ENCODE results near the gene PLAAT4.
"Not testable (repeated sequence)": the region's sequence is repeated elsewhere in the genome, so short reads cannot be mapped to it uniquely, and the experiment has no call there.

PLAAT4 gene

GRCh38 chr11:63564784-63565350, 28.3 kb downstream of the PLAAT4 start:
- DNase-seq (ENCODE audit: low read depth, low spot score): peak; percentile 58
- H3K27ac ChIP-seq: peak overlapping the region; percentile 94

DNA sequence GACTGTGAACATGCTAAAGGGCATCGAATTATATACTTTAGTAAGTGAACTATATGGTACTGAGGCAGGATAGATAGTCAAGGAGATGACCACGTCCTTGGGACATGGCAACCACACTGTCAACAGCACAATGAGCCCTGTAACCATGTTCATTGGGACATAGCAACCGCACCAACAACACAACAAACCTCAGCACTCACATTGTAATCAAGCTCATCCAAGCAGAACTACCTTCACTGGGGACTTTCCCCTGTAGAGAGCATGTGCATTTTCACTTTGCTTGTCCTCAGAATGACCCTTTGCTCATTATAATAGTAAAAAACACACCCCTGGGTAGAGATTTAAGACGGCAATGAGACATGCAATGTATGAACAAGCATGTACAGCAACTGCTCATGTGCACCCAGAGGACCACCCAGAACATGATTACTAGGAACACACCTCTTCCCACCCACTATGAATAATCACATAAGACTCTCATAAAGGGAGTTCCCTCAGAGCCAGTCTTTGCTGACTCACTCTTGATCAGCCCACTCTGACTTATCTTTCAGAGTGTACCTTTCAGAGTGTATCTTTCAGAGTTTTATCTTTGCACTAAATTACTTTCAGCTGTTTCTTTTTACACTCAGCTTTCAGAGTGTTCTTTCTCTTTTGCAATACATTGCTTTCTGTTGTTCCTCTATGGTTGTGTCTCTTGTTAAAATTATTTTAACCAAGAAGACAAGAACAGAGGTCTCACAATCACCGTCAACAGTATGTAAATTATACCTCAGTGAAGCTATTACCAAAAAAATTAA, 30.6 kb downstream of the PLAAT4 start:
- H3K27ac ChIP-seq: peak overlapping the region; percentile 94
- DNase-seq (ENCODE audit: low read depth, low spot score): peak; percentile 98

GRCh38 chr11:63569570-63569969, 33.0 kb downstream of the PLAAT4 start:
- DNase-seq (ENCODE audit: low read depth, low spot score): no peak

DNA sequence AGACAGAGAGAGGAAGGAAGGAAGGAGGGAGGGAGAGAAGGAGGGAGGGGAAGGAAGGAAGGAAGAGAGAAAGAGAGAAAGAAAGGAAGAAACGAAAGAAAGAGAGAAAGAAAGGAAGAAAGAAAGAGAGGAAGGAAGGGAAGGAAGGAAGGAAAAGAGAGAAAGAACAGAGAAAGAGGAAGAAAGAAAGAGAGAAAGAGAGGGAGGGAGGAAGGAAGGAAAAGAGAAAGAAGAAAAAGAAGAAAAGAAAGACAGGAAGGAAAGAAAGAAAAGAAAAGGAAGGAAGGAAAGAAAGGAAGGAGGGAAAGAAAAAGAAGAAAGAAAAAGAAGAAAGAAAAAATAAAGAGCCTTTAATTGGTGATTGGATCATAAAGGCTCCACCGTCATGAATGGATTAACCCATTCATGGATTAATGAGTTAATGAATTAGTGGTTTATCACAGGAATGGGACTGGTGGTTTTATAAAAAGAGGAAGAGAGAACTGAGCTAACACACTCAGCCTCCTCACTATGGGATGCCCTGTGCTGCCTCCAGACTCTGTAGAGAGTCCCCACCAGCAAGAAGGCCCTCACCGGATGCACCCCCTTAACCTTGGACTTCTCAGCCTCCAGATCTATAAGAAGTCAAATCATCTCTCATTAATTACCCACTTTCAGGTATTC, 35.5 kb downstream of the PLAAT4 start:
- no peak for DNase-seq (ENCODE audit: low read depth, low spot score)
- H3K27ac ChIP-seq: no peak overlapping the region

More at GRCh38 chr11:63569570-63569969, 33.0 kb downstream of the PLAAT4 start:
- H3K27ac ChIP-seq: no peak overlapping the region

- DNase-seq (ENCODE audit: low read depth, low spot score): no peak
- H3K27ac ChIP-seq: peak overlapping the region; percentile 51
Observed at GRCh38 chr11:63573881-63574855, 37.6 kb downstream of the PLAAT4 start.

GRCh38 chr11:63574856-63575602, 38.4 kb downstream of the PLAAT4 start:
- peak overlapping the region; percentile 51 for H3K27ac ChIP-seq
- no peak for DNase-seq (ENCODE audit: low read depth, low spot score)

GRCh38 chr11:63578882-63579281, 42.3 kb downstream of the PLAAT4 start:
- not testable (repeated sequence) for H3K27ac ChIP-seq; DNase-seq (ENCODE audit: low read depth, low spot score)

DNA sequence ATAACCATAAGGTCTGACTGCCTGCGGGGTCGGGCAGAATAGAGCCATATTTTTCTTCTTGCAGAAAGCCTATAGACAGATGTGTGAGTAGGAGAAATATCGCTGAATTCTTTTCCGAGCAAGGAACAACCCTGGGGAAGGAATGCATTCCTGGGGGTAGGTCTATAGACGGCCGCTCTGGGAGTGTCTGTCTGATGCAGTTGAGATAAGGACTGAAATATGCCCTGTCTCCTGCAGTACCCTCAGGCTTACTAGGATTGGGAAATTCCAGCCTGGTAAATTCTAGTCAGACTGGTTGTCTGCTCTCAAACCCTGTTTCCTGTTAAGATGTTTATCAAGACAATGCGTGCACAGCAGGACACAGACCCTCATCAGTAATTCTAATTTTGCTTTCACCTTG, 44.6 kb downstream of the PLAAT4 start:
- not testable (repeated sequence) for H3K27ac ChIP-seq; DNase-seq (ENCODE audit: low read depth, low spot score)

DNA sequence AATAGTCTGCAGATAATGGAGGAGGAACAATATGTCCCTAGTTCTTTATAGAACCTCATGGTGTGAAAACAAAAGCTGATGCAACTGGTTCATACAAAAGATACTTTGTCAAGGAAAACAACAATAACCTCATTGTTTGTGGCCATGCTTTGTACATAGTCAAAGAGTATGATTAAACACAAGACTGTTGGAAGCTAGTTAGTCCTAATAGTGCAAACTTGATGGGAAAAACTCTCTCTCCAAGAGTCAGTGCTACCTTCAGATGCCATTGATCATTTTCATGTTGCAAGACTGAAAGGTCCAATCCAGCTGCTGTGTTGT, 46.7 kb downstream of the PLAAT4 start:
- peak overlapping the region; percentile 47 for H3K27ac ChIP-seq
- DNase-seq (ENCODE audit: low read depth, low spot score): no peak

DNA sequence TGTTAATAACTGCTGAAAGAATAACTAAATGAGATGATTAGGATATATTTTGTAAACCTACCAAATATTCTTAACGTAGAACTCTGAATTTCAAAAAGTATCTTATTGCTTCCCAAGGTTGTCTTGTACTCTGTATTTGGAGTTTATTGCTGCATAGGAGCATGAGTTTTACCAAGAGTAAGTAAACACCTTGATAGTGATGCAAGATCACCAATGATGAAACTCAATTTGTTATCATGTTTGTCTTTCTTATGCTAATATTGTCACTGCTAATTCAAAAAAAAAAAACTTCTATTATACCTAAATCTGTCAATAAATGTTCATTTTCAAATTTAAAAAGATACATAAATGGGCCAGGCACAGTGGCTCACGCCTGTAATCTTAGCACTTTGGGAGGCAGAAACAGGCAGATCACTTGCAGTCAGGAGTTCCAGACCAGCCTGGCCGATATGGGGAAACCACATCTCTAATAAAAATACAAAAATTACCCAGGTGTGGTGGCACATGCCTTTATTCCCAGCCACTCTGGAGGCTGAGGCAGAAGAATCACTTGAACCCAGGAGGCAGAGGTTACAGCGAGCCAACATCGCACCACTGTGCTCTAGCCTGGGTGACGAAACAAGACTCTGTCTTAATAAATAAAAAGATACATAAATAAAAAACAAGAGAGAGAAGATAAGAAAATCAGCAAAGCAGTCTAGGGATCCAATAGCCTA, 50.0 kb downstream of the PLAAT4 start:
- DNase-seq (ENCODE audit: low read depth, low spot score): no peak
- no peak overlapping the region for H3K27ac ChIP-seq

- H3K27ac ChIP-seq: no peak overlapping the region
- DNase-seq (ENCODE audit: low read depth, low spot score): no peak
Observed at GRCh38 chr11:63589000-63589399, 52.4 kb downstream of the PLAAT4 start.

DNA sequence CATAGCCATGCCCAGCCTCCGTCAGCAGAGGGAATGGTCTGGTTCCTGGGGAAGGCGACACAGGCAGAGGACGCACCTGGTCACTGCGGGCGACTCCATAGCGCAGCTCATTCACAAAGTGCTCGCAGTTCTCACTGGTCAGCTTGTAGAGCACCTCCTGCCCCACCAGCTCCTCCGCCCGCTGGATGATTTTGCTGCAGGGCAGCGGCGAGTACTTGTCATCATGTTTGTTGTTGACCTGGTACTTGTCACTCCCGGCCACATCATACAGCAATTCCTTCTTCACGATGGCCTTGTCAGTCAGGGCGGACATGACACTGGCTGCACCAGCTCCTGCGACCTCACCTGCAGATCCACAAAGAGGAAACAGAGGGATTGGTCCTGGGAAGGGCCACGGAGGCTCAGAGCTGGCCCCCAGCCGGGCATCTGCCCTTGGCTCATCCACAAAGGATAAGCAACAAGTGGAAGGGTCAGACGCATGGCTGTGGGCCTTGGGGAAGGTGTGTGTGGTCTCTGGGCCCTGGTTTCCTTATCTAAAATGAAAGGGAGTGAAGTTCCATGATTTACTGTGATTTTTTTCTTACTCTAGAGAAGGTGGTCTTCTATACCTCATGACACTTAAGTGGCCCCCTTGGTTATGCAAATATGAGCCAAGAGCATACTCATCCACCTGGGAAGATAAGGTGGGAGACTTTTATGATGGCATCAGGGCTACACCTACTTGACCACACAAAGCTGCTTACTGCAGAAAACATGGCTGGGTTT, 53.6 kb downstream of the PLAAT4 start:
- DNase-seq (ENCODE audit: low read depth, low spot score): no peak

DNA sequence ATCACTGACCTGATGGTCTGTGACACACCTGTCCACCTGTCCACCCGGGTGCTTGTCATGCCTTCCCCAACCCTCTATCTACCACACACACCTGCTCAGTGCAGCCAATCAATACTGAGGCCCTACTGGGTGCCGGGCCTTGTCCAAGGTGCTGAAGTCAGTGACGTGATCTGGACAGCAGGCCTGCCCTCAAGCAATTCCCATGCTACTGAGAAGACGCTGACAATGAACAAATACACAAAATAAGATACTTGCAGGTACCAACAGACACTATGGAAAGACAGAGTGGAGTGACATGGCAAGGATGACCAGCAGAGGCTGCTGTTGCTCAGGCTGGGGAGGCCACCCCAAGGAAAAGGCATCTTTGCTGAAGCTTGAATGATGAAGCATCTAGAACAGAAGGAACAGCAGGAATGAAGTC, 56.4 kb downstream of the PLAAT4 start:
- no peak overlapping the region for H3K27ac ChIP-seq
- no peak for DNase-seq (ENCODE audit: low read depth, low spot score)

More for the DNA sequence above, 53.6 kb downstream of the PLAAT4 start:
- no peak overlapping the region for H3K27ac ChIP-seq

GRCh38 chr11:63595296-63595695, 58.7 kb downstream of the PLAAT4 start:
- DNase-seq (ENCODE audit: low read depth, low spot score): no peak
- no peak overlapping the region for H3K27ac ChIP-seq

Measured in epithelial cell of prostate (primary cell).